ENCODE data around the gene SEZ6. TPM values are rescaled to one million over a fixed set of nuclear protein-coding genes. Genes with fewer than 3 reads are reported as not detected.

The SEZ6 gene
- total RNA-seq, 1 donor from 2014 or later: not detected

DNA sequence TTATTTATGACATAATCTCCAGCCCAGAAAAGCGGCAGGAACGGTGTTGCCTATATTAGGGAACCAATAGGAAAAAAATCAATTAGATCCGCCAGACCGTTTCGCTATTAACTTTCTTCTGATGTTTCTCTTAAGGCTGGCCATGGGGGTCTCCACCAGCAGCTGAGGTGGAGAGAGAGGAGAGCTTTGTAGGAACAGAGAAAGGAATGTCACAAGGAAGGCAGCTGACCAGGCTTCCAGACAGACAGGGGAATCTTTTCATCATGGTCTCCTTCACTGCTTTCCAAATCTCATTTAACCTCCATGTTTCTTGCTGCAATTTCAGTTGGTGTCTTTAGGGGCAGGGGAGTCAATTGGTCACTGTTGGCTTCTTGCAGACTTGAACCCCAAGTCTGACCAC lies 8.9 kb upstream of the SEZ6 start:
- no peak overlapping the region for H2AFZ ChIP-seq (ENCODE audit: low read depth, low read length)
- FAIRE-seq (no peak), DNase-seq (ENCODE audit: low read depth) (no peak)
- no peak overlapping the region for H3K9ac ChIP-seq (ENCODE audit: low read length)
- H3K4me3 Mint-ChIP-seq (ENCODE audit: unreplicated experiment): no peak overlapping the region
- TF ChIP-seq, protein P1, sequence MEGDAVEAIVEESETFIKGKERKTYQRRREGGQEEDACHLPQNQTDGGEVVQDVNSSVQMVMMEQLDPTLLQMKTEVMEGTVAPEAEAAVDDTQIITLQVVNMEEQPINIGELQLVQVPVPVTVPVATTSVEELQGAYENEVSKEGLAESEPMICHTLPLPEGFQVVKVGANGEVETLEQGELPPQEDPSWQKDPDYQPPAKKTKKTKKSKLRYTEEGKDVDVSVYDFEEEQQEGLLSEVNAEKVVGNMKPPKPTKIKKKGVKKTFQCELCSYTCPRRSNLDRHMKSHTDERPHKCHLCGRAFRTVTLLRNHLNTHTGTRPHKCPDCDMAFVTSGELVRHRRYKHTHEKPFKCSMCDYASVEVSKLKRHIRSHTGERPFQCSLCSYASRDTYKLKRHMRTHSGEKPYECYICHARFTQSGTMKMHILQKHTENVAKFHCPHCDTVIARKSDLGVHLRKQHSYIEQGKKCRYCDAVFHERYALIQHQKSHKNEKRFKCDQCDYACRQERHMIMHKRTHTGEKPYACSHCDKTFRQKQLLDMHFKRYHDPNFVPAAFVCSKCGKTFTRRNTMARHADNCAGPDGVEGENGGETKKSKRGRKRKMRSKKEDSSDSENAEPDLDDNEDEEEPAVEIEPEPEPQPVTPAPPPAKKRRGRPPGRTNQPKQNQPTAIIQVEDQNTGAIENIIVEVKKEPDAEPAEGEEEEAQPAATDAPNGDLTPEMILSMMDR (IDR thresholded peaks at IDR 0.05; ENCODE audit: insufficient read depth, low read depth, low read length): no peak
- TF ChIP-seq EZH2 (IDR thresholded peaks at IDR 0.05; ENCODE audit: insufficient read depth, low read length): no peak
- H3K27me3 ChIP-seq (ENCODE audit: insufficient read depth, low read length): peaks cover 66% of the 10 kb centered on the region
- H3K27ac ChIP-seq (ENCODE audit: low read depth, low read length): no peak overlapping the region
- H3K27me3 Mint-ChIP-seq (ENCODE audit: low read depth, unreplicated experiment): peaks cover 60% of the 10 kb centered on the region
- no peaks in the 10 kb centered on the region for H3K36me3 ChIP-seq (ENCODE audit: insufficient read depth, low read length)
- peaks cover 6% of the 10 kb centered on the region for H3K4me1 Mint-ChIP-seq (ENCODE audit: low read depth, unreplicated experiment)
- no peak overlapping the region for H3K4me3 ChIP-seq (ENCODE audit: insufficient read depth, low read depth, low read length)
- H3K79me2 ChIP-seq (ENCODE audit: insufficient read depth, low read length): no peaks in the 10 kb centered on the region
- H3K27ac Mint-ChIP-seq (ENCODE audit: unreplicated experiment): no peak overlapping the region
- peaks cover 2% of the 10 kb centered on the region for H3K9me3 Mint-ChIP-seq (ENCODE audit: unreplicated experiment)
- H3K36me3 Mint-ChIP-seq (ENCODE audit: low read depth, unreplicated experiment): peaks cover 2% of the 10 kb centered on the region
- H3K4me1 ChIP-seq (ENCODE audit: insufficient read depth, low read length): no peaks in the 10 kb centered on the region
- H4K20me1 ChIP-seq (ENCODE audit: insufficient read depth, low read length): no peaks in the 10 kb centered on the region
- H3K4me2 ChIP-seq (ENCODE audit: low read length): no peak overlapping the region
- H3K9me3 ChIP-seq (ENCODE audit: insufficient read depth, low read depth, low read length): no peaks in the 10 kb centered on the region

DNA sequence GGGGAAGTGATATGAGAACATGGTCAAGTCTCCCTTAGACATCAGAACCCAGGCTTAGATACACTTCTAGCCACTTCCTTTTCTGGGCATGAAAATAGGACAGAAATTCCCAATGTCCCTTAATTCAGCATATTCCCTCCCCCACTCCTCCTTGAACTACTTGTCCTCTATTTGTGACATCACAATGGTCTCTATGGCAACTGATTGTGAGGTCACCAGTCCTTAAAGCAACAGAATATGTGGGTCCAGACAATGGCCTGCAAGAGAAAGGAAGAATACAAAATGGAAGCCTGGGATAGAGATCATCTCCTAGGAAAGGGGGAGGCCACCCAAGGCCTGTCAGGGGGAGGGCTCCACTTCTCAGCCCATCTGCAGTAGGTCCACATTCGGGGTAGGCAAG lies 6.7 kb upstream of the SEZ6 start:
- H3K9me3 ChIP-seq (ENCODE audit: insufficient read depth, low read depth, low read length): no peaks in the 10 kb centered on the region
- peaks cover 5% of the 10 kb centered on the region for H3K4me1 Mint-ChIP-seq (ENCODE audit: low read depth, unreplicated experiment)
- peaks cover 2% of the 10 kb centered on the region for H3K9me3 Mint-ChIP-seq (ENCODE audit: unreplicated experiment)
- FAIRE-seq: no peak
- no peak overlapping the region for H3K27ac Mint-ChIP-seq (ENCODE audit: unreplicated experiment)
- peaks cover 2% of the 10 kb centered on the region for H3K36me3 Mint-ChIP-seq (ENCODE audit: low read depth, unreplicated experiment)
- H3K27me3 ChIP-seq (ENCODE audit: insufficient read depth, low read length): peaks cover 48% of the 10 kb centered on the region
- no peak overlapping the region for H3K27ac ChIP-seq (ENCODE audit: low read depth, low read length)
- H3K4me1 ChIP-seq (ENCODE audit: insufficient read depth, low read length): no peaks in the 10 kb centered on the region
- no peak overlapping the region for H3K9ac ChIP-seq (ENCODE audit: low read length)
- no peaks in the 10 kb centered on the region for H4K20me1 ChIP-seq (ENCODE audit: insufficient read depth, low read length)
- no peak overlapping the region for H3K4me3 ChIP-seq (ENCODE audit: insufficient read depth, low read depth, low read length)
- no peaks in the 10 kb centered on the region for H3K36me3 ChIP-seq (ENCODE audit: insufficient read depth, low read length)
- no peak overlapping the region for H2AFZ ChIP-seq (ENCODE audit: low read depth, low read length)
- TF ChIP-seq EZH2 (IDR thresholded peaks at IDR 0.05; ENCODE audit: insufficient read depth, low read length): no peak
- TF ChIP-seq, protein P1 (IDR thresholded peaks at IDR 0.05; ENCODE audit: insufficient read depth, low read depth, low read length): no peak
- H3K4me3 Mint-ChIP-seq (ENCODE audit: unreplicated experiment): no peak overlapping the region
- no peak overlapping the region for H3K4me2 ChIP-seq (ENCODE audit: low read length)
- no peaks in the 10 kb centered on the region for H3K79me2 ChIP-seq (ENCODE audit: insufficient read depth, low read length)
- H3K27me3 Mint-ChIP-seq (ENCODE audit: low read depth, unreplicated experiment): peaks cover 52% of the 10 kb centered on the region
- DNase-seq (ENCODE audit: low read depth): no peak

DNA sequence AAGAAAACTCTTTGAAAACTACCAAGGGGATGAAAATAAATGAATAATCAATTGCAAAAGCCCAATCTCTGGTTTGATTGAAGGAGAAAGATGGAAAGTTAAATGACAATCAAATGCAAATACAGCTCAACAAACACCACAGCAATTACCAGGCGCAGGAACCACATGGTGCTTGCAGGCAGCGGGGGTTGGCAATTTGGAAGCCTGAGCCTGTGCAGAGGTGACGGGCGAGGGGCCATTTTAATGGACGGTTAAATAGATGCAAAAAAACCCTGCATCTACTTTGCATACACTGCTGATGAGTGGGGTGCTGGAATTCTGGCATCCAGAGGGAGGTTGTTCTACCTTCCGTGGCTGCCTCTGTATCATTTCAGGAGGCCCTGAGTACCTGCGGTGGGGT lies 4.8 kb upstream of the SEZ6 start:
- Histone ChIP-seq H3K9ac (ENCODE audit: low read length) (no peak overlapping the region), H3K9me3 (ENCODE audit: insufficient read depth, low read depth, low read length) (no peaks in the 10 kb centered on the region), H3K36me3 (ENCODE audit: insufficient read depth, low read length) (no peaks in the 10 kb centered on the region), H3K4me1 (ENCODE audit: insufficient read depth, low read length) (peaks cover 2% of the 10 kb centered on the region), H2AFZ (ENCODE audit: low read depth, low read length) (no peak overlapping the region), H4K20me1 (ENCODE audit: insufficient read depth, low read length) (no peaks in the 10 kb centered on the region), H3K4me2 (ENCODE audit: low read length) (no peak overlapping the region), H3K27me3 (ENCODE audit: insufficient read depth, low read length) (peaks cover 42% of the 10 kb centered on the region), H3K79me2 (ENCODE audit: insufficient read depth, low read length) (no peaks in the 10 kb centered on the region), H3K27ac (ENCODE audit: low read depth, low read length) (no peak overlapping the region), H3K4me3 (ENCODE audit: insufficient read depth, low read depth, low read length) (no peak overlapping the region)
- no peak overlapping the region for H3K27ac Mint-ChIP-seq (ENCODE audit: unreplicated experiment)
- H3K27me3 Mint-ChIP-seq (ENCODE audit: low read depth, unreplicated experiment): peaks cover 45% of the 10 kb centered on the region
- H3K36me3 Mint-ChIP-seq (ENCODE audit: low read depth, unreplicated experiment): peaks cover 2% of the 10 kb centered on the region
- DNase-seq (ENCODE audit: low read depth) (no peak), FAIRE-seq (no peak)
- no peak overlapping the region for H3K4me3 Mint-ChIP-seq (ENCODE audit: unreplicated experiment)
- H3K4me1 Mint-ChIP-seq (ENCODE audit: low read depth, unreplicated experiment): peaks cover 11% of the 10 kb centered on the region
- H3K9me3 Mint-ChIP-seq (ENCODE audit: unreplicated experiment): peaks cover 2% of the 10 kb centered on the region
- TF ChIP-seq, protein P1 (IDR thresholded peaks at IDR 0.05; ENCODE audit: insufficient read depth, low read depth, low read length): no peak
- TF ChIP-seq EZH2 (IDR thresholded peaks at IDR 0.05; ENCODE audit: insufficient read depth, low read length): no peak
